Hair follicular keratinocyte (primary cell): ENCODE data around the gene TMEM178A. TPM values are rescaled to one million over a fixed set of nuclear protein-coding genes. Genes with fewer than 3 reads are reported as not detected.

ENCODE experiments used
- total RNA-seq: library from RNA; depleted of rRNA; stranded (reverse); fragments of >200 nt; gene quantifications from 2 replicates; pipeline ENCODE4 v1.2.3, GENCODE V29; 2015

Gene TMEM178A
- 0.31 and 0.80 TPM in 2 replicates for total RNA-seq

DNA sequence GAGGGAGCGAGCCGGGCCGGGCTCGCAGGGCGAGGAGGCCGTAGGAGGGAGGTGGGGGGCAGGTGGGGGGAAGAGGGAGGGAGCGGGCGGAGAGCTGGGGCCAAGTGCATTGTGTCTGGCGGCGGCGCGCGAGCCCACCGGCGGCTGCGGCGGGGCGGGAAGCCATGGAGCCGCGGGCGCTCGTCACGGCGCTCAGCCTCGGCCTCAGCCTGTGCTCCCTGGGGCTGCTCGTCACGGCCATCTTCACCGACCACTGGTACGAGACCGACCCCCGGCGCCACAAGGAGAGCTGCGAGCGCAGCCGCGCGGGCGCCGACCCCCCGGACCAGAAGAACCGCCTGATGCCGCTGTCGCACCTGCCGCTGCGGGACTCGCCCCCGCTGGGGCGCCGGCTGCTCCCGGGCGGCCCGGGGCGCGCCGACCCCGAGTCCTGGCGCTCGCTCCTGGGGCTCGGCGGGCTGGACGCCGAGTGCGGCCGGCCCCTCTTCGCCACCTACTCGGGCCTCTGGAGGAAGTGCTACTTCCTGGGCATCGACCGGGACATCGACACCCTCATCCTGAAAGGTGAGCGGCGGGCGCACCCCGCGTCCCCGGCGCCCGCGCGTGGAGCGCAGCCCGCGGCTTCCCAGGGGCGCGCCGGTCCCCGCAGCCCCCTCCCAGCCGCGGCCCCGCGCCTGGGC lies at the start of gene TMEM178A:
Gene TMEM178A, plus strand, starts transcription at position 107 of the 680 bp plus-strand sequence. Its CDS starts 58 bp downstream, at position 165.

Other genes starting within 250 kb of the TMEM178A start
- gene MAP4K3, start 228.6 kb upstream of the TMEM178A start, total RNA-seq = 9.6 and 19.5 TPM in 2 replicates
- gene THUMPD2, start 113.3 kb downstream of the TMEM178A start, total RNA-seq = 8.2 and 9.3 TPM in 2 replicates